ENCODE measurements around the gene EIF3D. TPM values are rescaled to one million over a fixed set of nuclear protein-coding genes. Genes with fewer than 3 reads are reported as not detected.

Gene EIF3D
- total RNA-seq, 1 donor from 2014 or later, result 285 TPM

DNA sequence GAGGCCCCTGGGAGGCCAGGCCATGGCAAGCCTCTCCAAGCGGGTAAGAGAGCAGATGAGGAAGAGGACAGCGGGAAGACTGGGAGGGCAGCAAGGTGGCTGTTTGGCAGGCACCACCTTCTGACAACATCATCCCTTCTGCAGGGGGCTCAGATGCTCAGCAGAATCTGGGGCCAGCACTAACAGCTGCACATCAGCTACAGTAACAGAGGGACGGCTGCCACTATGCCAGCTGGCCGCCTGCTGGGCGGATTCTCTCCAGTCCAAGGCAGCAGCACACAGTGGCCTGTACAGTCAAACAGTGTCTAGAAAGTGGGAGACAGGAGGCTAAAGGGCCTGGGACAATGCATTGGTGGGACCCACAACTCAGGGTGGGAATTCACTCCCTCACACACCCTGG lies 36.9 kb downstream of the EIF3D start:
- ATAC-seq (ENCODE audit: low read depth), result no peak
- intact Hi-C loops (cut with micrococcal nuclease), result no loop called here
- no peak for DNase-seq
- CTCF ChIA-PET, result interaction anchor here (1.2 to 1.4 kb wide), 2 partner anchors 9 to 19 kb away, joined by 3 to 4 read pairs; no protein-coding TSS in a partner anchor
- POLR2A ChIA-PET, result interaction anchor here (1.6 to 2.6 kb wide), 3 partner anchors 10 to 37 kb away, joined by 7 to 40 read pairs (median 15); partner anchors contain the start of genes EIF3D and TXN2
- no peaks in the 10 kb centered on the region for H3K27me3 Mint-ChIP-seq
- H3K9me3 Mint-ChIP-seq, result no peaks in the 10 kb centered on the region
- TF ChIP-seq, protein P1, sequence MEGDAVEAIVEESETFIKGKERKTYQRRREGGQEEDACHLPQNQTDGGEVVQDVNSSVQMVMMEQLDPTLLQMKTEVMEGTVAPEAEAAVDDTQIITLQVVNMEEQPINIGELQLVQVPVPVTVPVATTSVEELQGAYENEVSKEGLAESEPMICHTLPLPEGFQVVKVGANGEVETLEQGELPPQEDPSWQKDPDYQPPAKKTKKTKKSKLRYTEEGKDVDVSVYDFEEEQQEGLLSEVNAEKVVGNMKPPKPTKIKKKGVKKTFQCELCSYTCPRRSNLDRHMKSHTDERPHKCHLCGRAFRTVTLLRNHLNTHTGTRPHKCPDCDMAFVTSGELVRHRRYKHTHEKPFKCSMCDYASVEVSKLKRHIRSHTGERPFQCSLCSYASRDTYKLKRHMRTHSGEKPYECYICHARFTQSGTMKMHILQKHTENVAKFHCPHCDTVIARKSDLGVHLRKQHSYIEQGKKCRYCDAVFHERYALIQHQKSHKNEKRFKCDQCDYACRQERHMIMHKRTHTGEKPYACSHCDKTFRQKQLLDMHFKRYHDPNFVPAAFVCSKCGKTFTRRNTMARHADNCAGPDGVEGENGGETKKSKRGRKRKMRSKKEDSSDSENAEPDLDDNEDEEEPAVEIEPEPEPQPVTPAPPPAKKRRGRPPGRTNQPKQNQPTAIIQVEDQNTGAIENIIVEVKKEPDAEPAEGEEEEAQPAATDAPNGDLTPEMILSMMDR (IDR thresholded peaks at IDR 0.05), result no peak
- H3K4me1 Mint-ChIP-seq, result peaks cover 26% of the 10 kb centered on the region
- no peak overlapping the region for H3K27ac Mint-ChIP-seq
- H3K36me3 Mint-ChIP-seq (ENCODE audit: low read depth), result no peaks in the 10 kb centered on the region
- peak overlapping the region; percentile 29 for H3K4me3 Mint-ChIP-seq

DNA sequence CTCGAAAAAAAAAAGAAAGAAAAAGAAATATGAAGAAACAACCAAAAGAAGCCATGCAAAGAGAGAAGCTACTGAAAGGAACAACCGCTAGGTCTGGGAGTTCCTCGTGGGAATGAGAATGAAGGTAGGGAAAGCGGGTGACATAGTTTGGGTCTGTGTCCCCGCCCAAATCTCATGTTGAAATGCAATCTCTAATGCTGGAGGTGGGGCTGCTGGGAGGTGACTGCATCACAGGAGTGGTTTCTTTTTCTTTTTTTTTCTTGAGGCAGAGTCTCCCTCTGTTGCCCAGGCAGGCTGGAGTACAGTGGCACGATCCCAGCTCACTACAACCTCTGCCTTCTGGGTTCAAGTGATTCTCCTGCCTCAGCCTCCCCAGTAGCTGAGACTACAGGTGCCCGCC lies 37.8 kb downstream of the EIF3D start:
- Mint-ChIP-seq H3K9me3 (no peaks in the 10 kb centered on the region), H3K4me1 (peaks cover 26% of the 10 kb centered on the region), H3K27ac (no peak overlapping the region), H3K4me3 (no peak overlapping the region), H3K27me3 (no peaks in the 10 kb centered on the region), H3K36me3 (ENCODE audit: low read depth) (no peaks in the 10 kb centered on the region)
- DNase-seq, result no peak
- intact Hi-C loops (cut with micrococcal nuclease), result no loop called here
- TF ChIP-seq, protein P1 (IDR thresholded peaks at IDR 0.05), result no peak
- POLR2A ChIA-PET, result interaction anchor here (0.6 to 1.6 kb wide), 2 partner anchors 10 to 75 kb away, joined by 3 to 7 read pairs; partner anchors contain the start of gene TXN2
- CTCF ChIA-PET, result no interaction called here
- ATAC-seq (ENCODE audit: low read depth), result no peak

DNA sequence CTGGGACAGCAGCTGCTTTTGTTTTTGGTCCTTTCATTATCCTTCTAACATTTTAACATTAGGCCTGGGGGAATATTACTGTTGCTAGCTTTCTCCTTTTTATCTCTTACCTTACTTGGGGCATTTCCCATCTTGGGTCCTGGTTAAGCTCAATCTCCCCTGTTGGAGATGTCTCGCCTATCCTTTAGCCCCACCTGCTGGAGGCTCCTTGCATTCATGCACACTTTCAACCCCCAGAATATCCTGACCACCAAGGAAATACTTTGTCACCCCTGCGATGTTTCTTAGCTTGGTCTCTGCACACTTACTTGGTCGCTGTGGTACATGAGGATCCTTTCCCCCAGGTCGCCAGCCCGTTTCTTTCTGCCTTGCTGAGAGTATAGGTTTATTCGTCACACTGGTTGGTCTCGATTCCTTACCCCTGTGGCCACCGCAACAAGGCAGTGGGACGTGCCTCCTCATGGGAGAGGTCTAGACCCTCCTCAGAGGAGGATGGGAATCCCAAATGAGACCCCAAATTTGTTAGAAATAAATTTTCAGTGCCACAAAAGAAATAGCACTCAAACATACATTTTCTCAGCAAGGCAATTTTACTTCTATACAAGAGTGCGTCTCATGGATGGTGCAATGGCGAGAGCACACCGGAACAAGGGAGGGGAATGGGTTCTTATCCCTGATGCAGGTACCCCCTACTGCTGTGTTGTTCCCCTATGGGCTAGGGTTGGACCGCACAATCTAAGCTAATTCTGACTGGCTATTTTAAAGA lies 42.2 kb downstream of the EIF3D start:
- H3K36me3 Mint-ChIP-seq (ENCODE audit: low read depth), result no peaks in the 10 kb centered on the region
- no peak overlapping the region for H3K27ac Mint-ChIP-seq
- DNase-seq (no peak), ATAC-seq (ENCODE audit: low read depth) (no peak)
- POLR2A ChIA-PET, result interaction anchor here (0.9 to 1.2 kb wide), 2 partner anchors 20 to 23 kb away, joined by 3 read pairs; partner anchors contain the start of gene FOXRED2
- CTCF ChIA-PET, result interaction anchor here (0.7 to 3.2 kb wide), 21 partner anchors 16 to 362 kb away, joined by 3 to 36 read pairs (median 4); partner anchors contain the start of genes APOL2 and FOXRED2
- H3K4me3 Mint-ChIP-seq, result no peak overlapping the region
- intact Hi-C loops (cut with micrococcal nuclease), result loop anchor here (1.0 to 5.0 kb wide), 3 partner anchors 186 to 342 kb away; no protein-coding TSS in a partner anchor
- peaks cover 12% of the 10 kb centered on the region for H3K4me1 Mint-ChIP-seq
- H3K27me3 Mint-ChIP-seq, result no peaks in the 10 kb centered on the region
- TF ChIP-seq, protein P1 (IDR thresholded peaks at IDR 0.05), result peak; percentile 19
- no peaks in the 10 kb centered on the region for H3K9me3 Mint-ChIP-seq

DNA sequence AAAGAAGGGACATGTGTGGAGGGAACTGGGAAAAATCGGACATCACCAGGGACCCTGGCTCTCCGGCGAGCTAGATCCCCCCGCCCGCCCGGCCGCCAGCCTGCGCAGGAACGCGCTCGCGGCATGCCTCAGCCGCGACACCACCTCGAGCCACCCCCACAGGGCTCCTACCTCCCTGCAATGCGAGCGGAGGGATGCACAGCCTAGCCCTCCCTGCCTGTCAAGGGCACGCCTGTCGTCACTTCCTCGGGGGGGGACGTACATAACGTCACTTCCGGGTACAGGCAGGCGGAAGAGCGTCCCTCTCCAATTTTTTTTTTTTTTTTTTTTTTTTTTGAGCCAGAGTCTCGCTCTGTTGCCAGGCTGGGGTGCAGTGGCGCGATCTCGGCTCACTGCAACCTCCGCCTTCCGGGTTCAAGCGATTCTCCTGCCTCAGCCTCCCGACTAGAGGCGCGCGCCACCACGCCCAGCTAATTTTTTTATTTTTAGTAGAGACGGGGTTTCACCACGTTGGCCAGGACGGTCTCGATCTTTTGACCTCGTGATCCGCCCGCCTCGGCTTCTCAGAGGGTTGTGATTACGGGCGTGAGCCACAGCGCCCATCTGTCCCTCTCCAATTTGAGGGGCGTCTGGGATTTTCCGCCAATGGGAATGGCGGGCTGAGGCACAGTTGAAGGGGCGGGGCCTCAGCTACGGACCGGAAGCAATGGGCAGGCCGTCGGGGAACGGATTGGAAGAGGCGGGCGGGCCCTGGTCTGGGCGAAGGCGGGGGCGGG lies 47.4 kb downstream of the EIF3D start, which contains the start of gene TXN2:
Gene TXN2 (minus strand): TSS at position 248 of the 776 bp plus-strand sequence. CDS start 803 bp downstream, outside the sequence.
- Mint-ChIP-seq H3K27ac (peak within 1 kb of the TSS; percentile 91), H3K27me3 (no peaks in the 10 kb centered on the region), H3K36me3 (ENCODE audit: low read depth) (peaks cover 32% of the 10 kb centered on the region), H3K9me3 (no peaks in the 10 kb centered on the region), H3K4me3 (peak within 1 kb of the TSS; percentile 92), H3K4me1 (peaks cover 18% of the 10 kb centered on the region)
- peak; percentile 87 for ATAC-seq (ENCODE audit: low read depth)
- CTCF ChIA-PET, result interaction anchor here (1.0 to 3.0 kb wide), 3 partner anchors 11 to 180 kb away, joined by 6 to 18 read pairs (median 7); partner anchors contain the start of gene FOXRED2
- TF ChIP-seq, protein P1 (IDR thresholded peaks at IDR 0.05), result no peak
- peak; percentile 94 for DNase-seq
- POLR2A ChIA-PET, result interaction anchor here (0.6 to 2.8 kb wide), 43 partner anchors 10 to 1499 kb away, joined by 3 to 40 read pairs (median 4); partner anchors contain the start of genes APOL1, APOL2, APOL3 and EIF3D
- intact Hi-C loops (cut with micrococcal nuclease), result loop anchor here (1.0 kb wide), 5 partner anchors 12 to 93 kb away; partner anchors contain the start of genes EIF3D and FOXRED2
